ENCODE measurements around the gene CLSTN2. TPM values are rescaled to one million over a fixed set of nuclear protein-coding genes. Genes with fewer than 3 reads are reported as not detected.

The CLSTN2 gene
- total RNA-seq, 1 experiment from 2014 or later = 0.68 TPM

DNA sequence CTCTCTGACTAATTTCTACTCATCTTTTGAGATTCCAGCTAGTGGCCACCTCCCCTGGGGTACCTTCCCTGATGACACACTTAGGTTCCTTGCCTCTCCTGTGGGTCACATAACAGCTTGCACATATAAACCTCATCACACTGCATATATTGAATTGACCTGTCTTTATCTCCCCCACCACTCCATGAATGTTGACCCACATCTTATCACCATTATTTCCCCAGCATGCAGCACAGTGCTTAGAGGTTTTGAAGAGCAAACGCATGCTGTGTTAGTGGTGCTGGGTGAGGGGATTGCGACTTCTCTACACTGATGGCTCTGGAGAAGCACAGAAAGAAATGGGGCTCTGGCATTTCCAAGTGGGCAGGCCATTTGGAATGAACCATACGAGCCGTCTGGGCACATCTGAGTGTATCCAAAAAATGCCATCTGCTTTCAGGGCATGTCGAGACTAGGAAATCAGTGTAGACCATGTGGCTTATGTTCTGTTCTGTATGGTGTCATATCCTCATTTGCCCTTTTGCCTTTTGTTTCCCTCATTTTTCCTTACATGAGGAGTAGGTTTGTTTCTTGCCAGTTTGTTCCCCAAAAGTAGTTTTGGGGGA, 409.7 kb downstream of the CLSTN2 start:
- Histone ChIP-seq H3K79me1 (ENCODE audit: insufficient read depth, low read depth, low read length, poor library complexity, severe bottlenecking) (no peaks in the 10 kb centered on the region), H3K9me3 (ENCODE audit: control insufficient read depth, low read depth, low read length) (no peaks in the 10 kb centered on the region), H3K4ac (ENCODE audit: low read depth, low read length) (no peak overlapping the region), H3K18ac (ENCODE audit: insufficient read length, low read depth, low read length) (no peak overlapping the region), H3K56ac (ENCODE audit: insufficient read length, low read depth, low read length) (no peak overlapping the region), H2BK120ac (ENCODE audit: low read depth, low read length, poor library complexity, severe bottlenecking) (no peak overlapping the region), H3K23ac (ENCODE audit: insufficient read length, low read depth, low read length) (no peak overlapping the region), H2AFZ (ENCODE audit: low read length) (no peak overlapping the region), H4K5ac (ENCODE audit: insufficient read length, low read depth, low read length) (no peak overlapping the region), H3K4me1 (ENCODE audit: insufficient read depth, low read length) (peaks cover 17% of the 10 kb centered on the region), H3K9ac (ENCODE audit: extremely low read depth, insufficient read length, low read length) (no peak overlapping the region), H4K20me1 (ENCODE audit: control insufficient read depth, insufficient read depth, insufficient read length) (no peaks in the 10 kb centered on the region), H3K4me2 (ENCODE audit: insufficient read depth, insufficient read length, low read length) (no peak overlapping the region), H3K79me2 (ENCODE audit: insufficient read depth, low read length) (no peaks in the 10 kb centered on the region), H2AK5ac (ENCODE audit: insufficient read length, low read length) (no peak overlapping the region), H3K27me3 (ENCODE audit: insufficient read depth, low read length) (no peaks in the 10 kb centered on the region), H2BK20ac (ENCODE audit: low read depth, low read length, poor library complexity, severe bottlenecking) (no peak overlapping the region), H2BK15ac (ENCODE audit: low read depth, low read length) (no peak overlapping the region), H3K23me2 (ENCODE audit: insufficient read length, low read depth, low read length, poor library complexity, severe bottlenecking) (no peaks in the 10 kb centered on the region), H4K8ac (replicated peaks; ENCODE audit: insufficient read length, low read depth, low read length) (no peak overlapping the region), H3K14ac (ENCODE audit: insufficient read depth, low read length) (no peak overlapping the region), H3K27ac (ENCODE audit: insufficient read length, low read depth, low read length) (no peak overlapping the region), H2BK5ac (ENCODE audit: insufficient read length, low read length) (no peak overlapping the region), H4K91ac (ENCODE audit: insufficient read length, low read depth, low read length) (no peak overlapping the region), H3T11ph (ENCODE audit: low read length) (no peak overlapping the region), H2BK12ac (ENCODE audit: insufficient read length, low read depth, low read length) (no peak overlapping the region)
- peaks cover 38 to 48% of the 10 kb centered on the region in 2 experiments for H3K4me1 Mint-ChIP-seq
- no peak overlapping the region for H3K4me3 Mint-ChIP-seq
- peaks cover 2% of the 10 kb centered on the region; the same call in 1 of the 2 replicates for H3K27me3 Mint-ChIP-seq (ENCODE audit: low read depth)
- no peaks in the 10 kb centered on the region for H3K9me3 Mint-ChIP-seq
- H3K27ac Mint-ChIP-seq = no peak overlapping the region
- TF ChIP-seq, protein P1, sequence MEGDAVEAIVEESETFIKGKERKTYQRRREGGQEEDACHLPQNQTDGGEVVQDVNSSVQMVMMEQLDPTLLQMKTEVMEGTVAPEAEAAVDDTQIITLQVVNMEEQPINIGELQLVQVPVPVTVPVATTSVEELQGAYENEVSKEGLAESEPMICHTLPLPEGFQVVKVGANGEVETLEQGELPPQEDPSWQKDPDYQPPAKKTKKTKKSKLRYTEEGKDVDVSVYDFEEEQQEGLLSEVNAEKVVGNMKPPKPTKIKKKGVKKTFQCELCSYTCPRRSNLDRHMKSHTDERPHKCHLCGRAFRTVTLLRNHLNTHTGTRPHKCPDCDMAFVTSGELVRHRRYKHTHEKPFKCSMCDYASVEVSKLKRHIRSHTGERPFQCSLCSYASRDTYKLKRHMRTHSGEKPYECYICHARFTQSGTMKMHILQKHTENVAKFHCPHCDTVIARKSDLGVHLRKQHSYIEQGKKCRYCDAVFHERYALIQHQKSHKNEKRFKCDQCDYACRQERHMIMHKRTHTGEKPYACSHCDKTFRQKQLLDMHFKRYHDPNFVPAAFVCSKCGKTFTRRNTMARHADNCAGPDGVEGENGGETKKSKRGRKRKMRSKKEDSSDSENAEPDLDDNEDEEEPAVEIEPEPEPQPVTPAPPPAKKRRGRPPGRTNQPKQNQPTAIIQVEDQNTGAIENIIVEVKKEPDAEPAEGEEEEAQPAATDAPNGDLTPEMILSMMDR (conservative IDR thresholded peaks at IDR 0.05) = no peak
- DNase-seq = no peak
- WGBS (ENCODE audit: extremely low coverage, insufficient read length, low lambda C conversion rate) = no CpG with 5 or more reads among the region's 5 CpGs
- peaks cover 0 to 4% (median 0%) of the 10 kb centered on the region in 3 experiments; a peak in 1 of 7 replicates for H3K36me3 Mint-ChIP-seq (ENCODE audit: insufficient read depth in 1 of 3, low read depth in 3 of 3)

Data from H9 (cell line).